ENCODE data around the gene PDXK. TPM values are rescaled to one million over a fixed set of nuclear protein-coding genes. Genes with fewer than 3 reads are reported as not detected.
"Not testable (repeated sequence)": the region's sequence is repeated elsewhere in the genome, so short reads cannot be mapped to it uniquely, and the experiment has no call there.

PDXK gene
- total RNA-seq, 1 donor from 2014 or later: 183 TPM

- no peak for DNase-seq (ENCODE audit: low read depth)
- TF ChIP-seq CTCF (IDR thresholded peaks at IDR 0.05; ENCODE audit: insufficient read depth, low read length, poor library complexity, severe bottlenecking): no peak
- peaks cover 3% of the 10 kb centered on the region for H3K36me3 ChIP-seq (ENCODE audit: control insufficient read depth, insufficient read depth, low read length)
- H3K4me3 ChIP-seq (ENCODE audit: low read depth, low read length): no peak overlapping the region
- H3K27me3 ChIP-seq (ENCODE audit: control insufficient read depth, insufficient read depth, low read length): no peaks in the 10 kb centered on the region
Measured at GRCh38 chr21:43693981-43694380, 24.9 kb upstream of the PDXK start.

- no peak for DNase-seq (ENCODE audit: low read depth)
- Histone ChIP-seq H3K4me3 (ENCODE audit: low read depth, low read length) (no peak overlapping the region), H3K27me3 (ENCODE audit: control insufficient read depth, insufficient read depth, low read length) (no peaks in the 10 kb centered on the region), H3K36me3 (ENCODE audit: control insufficient read depth, insufficient read depth, low read length) (peaks cover 3% of the 10 kb centered on the region)
- no peak for TF ChIP-seq CTCF (IDR thresholded peaks at IDR 0.05; ENCODE audit: insufficient read depth, low read length, poor library complexity, severe bottlenecking)
Measured at GRCh38 chr21:43694437-43695079, 24.4 kb upstream of the PDXK start.

GRCh38 chr21:43696214-43696613 is 22.7 kb upstream of the PDXK start:
- no peak for DNase-seq (ENCODE audit: low read depth)
- Histone ChIP-seq H3K36me3 (ENCODE audit: control insufficient read depth, insufficient read depth, low read length) (peaks cover 1% of the 10 kb centered on the region), H3K27me3 (ENCODE audit: control insufficient read depth, insufficient read depth, low read length) (no peaks in the 10 kb centered on the region), H3K4me3 (ENCODE audit: low read depth, low read length) (no peak overlapping the region)
- TF ChIP-seq CTCF (IDR thresholded peaks at IDR 0.05; ENCODE audit: insufficient read depth, low read length, poor library complexity, severe bottlenecking): no peak

- no peak overlapping the region for H3K4me3 ChIP-seq (ENCODE audit: low read depth, low read length)
- no peak for TF ChIP-seq CTCF (IDR thresholded peaks at IDR 0.05; ENCODE audit: insufficient read depth, low read length, poor library complexity, severe bottlenecking)
- H3K27me3 ChIP-seq (ENCODE audit: control insufficient read depth, insufficient read depth, low read length): no peaks in the 10 kb centered on the region
- H3K36me3 ChIP-seq (ENCODE audit: control insufficient read depth, insufficient read depth, low read length): peaks cover 1% of the 10 kb centered on the region
- DNase-seq (ENCODE audit: low read depth): no peak
Measured at GRCh38 chr21:43697758-43698643, 20.9 kb upstream of the PDXK start.

- not testable (repeated sequence) for H3K4me3 ChIP-seq (ENCODE audit: low read depth, low read length); H3K27me3 ChIP-seq (ENCODE audit: control insufficient read depth, insufficient read depth, low read length); H3K36me3 ChIP-seq (ENCODE audit: control insufficient read depth, insufficient read depth, low read length); DNase-seq (ENCODE audit: low read depth)
Measured at GRCh38 chr21:43699492-43699777, 19.5 kb upstream of the PDXK start.

- no peak for TF ChIP-seq CTCF (IDR thresholded peaks at IDR 0.05; ENCODE audit: insufficient read depth, low read length, poor library complexity, severe bottlenecking)
- Histone ChIP-seq H3K36me3 (ENCODE audit: control insufficient read depth, insufficient read depth, low read length) (no peaks in the 10 kb centered on the region), H3K27me3 (ENCODE audit: control insufficient read depth, insufficient read depth, low read length) (no peaks in the 10 kb centered on the region), H3K4me3 (ENCODE audit: low read depth, low read length) (no peak overlapping the region)
- DNase-seq (ENCODE audit: low read depth): no peak
Measured at GRCh38 chr21:43699933-43700599, 18.9 kb upstream of the PDXK start.

Data from kidney epithelial cell (primary cell).